H9 (cell line): ENCODE data around the gene GLCE. TPM values are rescaled to one million over a fixed set of nuclear protein-coding genes. Genes with fewer than 3 reads are reported as not detected.

Experiments used
- DNase-seq: peaks from one replicate; pipeline ENCODE4 v3.0.0-alpha.2; 2017
- H2AFZ ChIP-seq: one replicate; pipeline ENCODE4 v1.6.1; 2013; ENCODE audit warnings: mild to moderate bottlenecking, low read length, control low read depth, moderate library complexity
- H2AK5ac ChIP-seq: 2 replicates; pipeline ENCODE4 v1.6.1; 2013; ENCODE audit warnings: low read length, control low read depth, mixed read lengths; ENCODE audit not compliant: insufficient read length
- H2BK120ac ChIP-seq: one replicate; pipeline ENCODE4 v1.6.1; 2013; ENCODE audit warnings: low read depth, mild to moderate bottlenecking, low read length, control low read depth, inconsistent platforms; ENCODE audit not compliant: poor library complexity, severe bottlenecking
- H2BK12ac ChIP-seq: 2 replicates; pipeline ENCODE4 v1.6.1; 2013; ENCODE audit warnings: low read length, control low read depth, mixed read lengths, low read depth; ENCODE audit not compliant: insufficient read length
- H2BK15ac ChIP-seq: 2 replicates; pipeline ENCODE4 v1.6.1; 2013; ENCODE audit warnings: low read depth, low read length, control low read depth
- H2BK20ac ChIP-seq: one replicate; pipeline ENCODE4 v1.6.1; 2013; ENCODE audit warnings: low read depth, mild to moderate bottlenecking, low read length, control low read depth, inconsistent platforms; ENCODE audit not compliant: poor library complexity, severe bottlenecking
- H2BK5ac ChIP-seq: 2 replicates; pipeline ENCODE4 v1.6.1; 2013; ENCODE audit warnings: low read length, control low read depth, mixed read lengths; ENCODE audit not compliant: insufficient read length
- H3K14ac ChIP-seq: 2 replicates; pipeline ENCODE4 v1.6.1; 2013; ENCODE audit warnings: low read length, control low read depth; ENCODE audit not compliant: insufficient read depth
- H3K18ac ChIP-seq: 2 replicates; pipeline ENCODE4 v1.6.1; 2013; ENCODE audit warnings: low read depth, mild to moderate bottlenecking, mixed read lengths, low read length, control low read depth; ENCODE audit not compliant: insufficient read length
- H3K23ac ChIP-seq: 2 replicates; pipeline ENCODE4 v1.6.1; 2013; ENCODE audit warnings: low read length, control low read depth, mixed read lengths, low read depth; ENCODE audit not compliant: insufficient read length
- H3K23me2 ChIP-seq: 2 replicates; pipeline ENCODE4 v1.6.1; 2013; ENCODE audit warnings: low read depth, mild to moderate bottlenecking, mixed read lengths, low read length, control low read depth; ENCODE audit not compliant: insufficient read length, poor library complexity, severe bottlenecking
- H3K27ac ChIP-seq: 2 replicates; pipeline ENCODE4 v1.5.1; 2013; ENCODE audit warnings: low read length, control low read depth, mixed read lengths, low read depth; ENCODE audit not compliant: insufficient read length
- H3K27me3 ChIP-seq: 2 replicates; pipeline ENCODE4 v1.6.1; 2013; ENCODE audit warnings: low read length, control low read depth, inconsistent platforms; ENCODE audit not compliant: insufficient read depth
- H3K4ac ChIP-seq: 2 replicates; pipeline ENCODE4 v1.6.1; 2013; ENCODE audit warnings: low read depth, mild to moderate bottlenecking, control low read depth, inconsistent platforms, low read length, moderate library complexity
- H3K4me1 ChIP-seq: 2 replicates; pipeline ENCODE4 v1.6.1; 2013; ENCODE audit warnings: low read length, control low read depth, inconsistent platforms; ENCODE audit not compliant: insufficient read depth
- H3K4me2 ChIP-seq: 2 replicates; pipeline ENCODE4 v1.6.1; 2013; ENCODE audit warnings: low read length, control low read depth, mixed read lengths; ENCODE audit not compliant: insufficient read length, insufficient read depth
- H3K56ac ChIP-seq: 2 replicates; pipeline ENCODE4 v1.6.1; 2013; ENCODE audit warnings: low read depth, mild to moderate bottlenecking, mixed read lengths, low read length, control low read depth; ENCODE audit not compliant: insufficient read length
- H3K79me1 ChIP-seq: 2 replicates; pipeline ENCODE4 v1.6.1; 2013; ENCODE audit warnings: low read depth, mild to moderate bottlenecking, moderate library complexity, low read length, control low read depth, inconsistent platforms; ENCODE audit not compliant: insufficient read depth, poor library complexity, severe bottlenecking
- H3K79me2 ChIP-seq: 2 replicates; pipeline ENCODE4 v1.6.1; 2013; ENCODE audit warnings: low read length, control low read depth, inconsistent platforms; ENCODE audit not compliant: insufficient read depth
- H3K9ac ChIP-seq: 2 replicates; pipeline ENCODE4 v1.6.1; 2013; ENCODE audit warnings: low read length, control low read depth, mixed read lengths; ENCODE audit not compliant: insufficient read length; ENCODE audit errors: extremely low read depth
- H3K9me3 ChIP-seq: one replicate; pipeline ENCODE4 v1.6.1; 2013; ENCODE audit warnings: low read depth, low read length, inconsistent platforms; ENCODE audit not compliant: control insufficient read depth
- H3T11ph ChIP-seq: one replicate; pipeline ENCODE4 v1.6.1; 2013; ENCODE audit warnings: mild to moderate bottlenecking, low read length, control low read depth, inconsistent platforms
- H4K20me1 ChIP-seq: one replicate; pipeline ENCODE4 v1.6.1; 2013; ENCODE audit not compliant: control insufficient read depth, insufficient read length, insufficient read depth
- H4K5ac ChIP-seq: 2 replicates; pipeline ENCODE4 v1.6.1; 2013; ENCODE audit warnings: low read depth, mild to moderate bottlenecking, mixed read lengths, low read length, control low read depth; ENCODE audit not compliant: insufficient read length
- H4K8ac ChIP-seq: replicated peaks from 2 replicates; pipeline ENCODE4 v1.6.1; 2013; ENCODE audit warnings: low read length, control low read depth, mixed read lengths, low read depth; ENCODE audit not compliant: insufficient read length
- H4K91ac ChIP-seq: 2 replicates; pipeline ENCODE4 v1.6.1; 2013; ENCODE audit warnings: low read depth, mild to moderate bottlenecking, moderate library complexity, mixed read lengths, low read length, control low read depth; ENCODE audit not compliant: insufficient read length
- H3K27ac Mint-ChIP-seq, 3 experiments: 2 replicates in 2 of 3; 3 replicates in 1 of 3; pipeline ENCODE4 v1.8.0; 2020 to 2021; ENCODE audit warnings: mixed read lengths in 3 of 3, mild to moderate bottlenecking in 1 of 3, moderate library complexity in 1 of 3
- H3K27me3 Mint-ChIP-seq: 2 replicates; pipeline ENCODE4 v1.8.0; 2021; ENCODE audit warnings: low read depth, mild to moderate bottlenecking, moderate library complexity, mixed read lengths
- H3K36me3 Mint-ChIP-seq, 3 experiments: 2 replicates in 2 of 3; 3 replicates in 1 of 3; pipeline ENCODE4 v1.8.0; 2020 to 2021; ENCODE audit warnings: low read depth in 3 of 3, mixed read lengths in 3 of 3; ENCODE audit not compliant: insufficient read depth in 1 of 3
- H3K4me1 Mint-ChIP-seq, 2 experiments: 2 replicates each; pipeline ENCODE4 v1.8.0; 2020; ENCODE audit warnings: mixed read lengths in 2 of 2
- H3K4me3 Mint-ChIP-seq, 2 experiments: 2 replicates in 1 of 2; 3 replicates in 1 of 2; pipeline ENCODE4 v1.8.0; 2020 to 2021; ENCODE audit warnings: mild to moderate bottlenecking in 2 of 2, mixed read lengths in 2 of 2, moderate library complexity in 1 of 2
- H3K9me3 Mint-ChIP-seq, 2 experiments: 2 replicates in 1 of 2; 3 replicates in 1 of 2; pipeline ENCODE4 v1.8.0; 2020; ENCODE audit warnings: mild to moderate bottlenecking in 2 of 2, mixed read lengths in 2 of 2, moderate library complexity in 1 of 2
- whole genome bisulfite sequencing: extraction: QIAGEN DNeasy Blood & Tissue Kit; methylation state at CpG from one replicate; pipeline ENCODE4 v1.1.7; 2013; ENCODE audit warnings: missing lambda C conversion rate, low lambda C conversion rate, mixed read lengths; ENCODE audit not compliant: insufficient read length; ENCODE audit errors: extremely low coverage; 5-methylcytosine and 5-hydroxymethylcytosine counted together
- total RNA-seq: library from RNA; stranded (reverse); gene quantifications from 2 replicates; pipeline ENCODE4 v1.2.1, GENCODE V29; 2021
- TF ChIP-seq, protein P1 (sequence below): fragments of 200-600 bp; sonication (generic); conservative IDR thresholded peaks from 3 replicates; pipeline ENCODE4 v1.8.0; 2021; ENCODE audit warnings: antibody characterized with exemption, mild to moderate bottlenecking

Gene GLCE
- total RNA-seq, 1 experiment from 2014 or later: 12.2 TPM

DNA sequence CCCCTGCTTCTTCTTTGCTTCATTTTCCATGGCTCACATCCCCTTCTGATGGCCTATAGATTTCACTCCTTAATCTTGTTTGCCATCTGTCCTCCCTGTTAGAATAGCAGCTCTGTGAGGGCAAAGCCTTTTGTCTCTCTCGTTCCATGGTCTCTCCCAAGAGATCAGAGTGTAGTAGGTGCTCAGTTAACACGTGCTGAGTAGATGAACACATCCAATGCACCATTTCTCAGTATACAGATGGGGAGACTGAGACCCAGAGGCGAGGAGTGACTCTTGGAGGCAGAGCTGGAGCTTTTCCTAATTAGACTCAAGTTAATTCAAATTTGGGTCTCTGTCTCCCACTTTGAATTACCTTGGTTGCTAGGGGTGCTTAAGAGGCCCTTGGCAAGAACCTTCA is 142.5 kb downstream of the GLCE start:
- WGBS: no CpG with 5 or more reads among the region's 3 CpGs
- DNase-seq: no peak
- H2BK5ac ChIP-seq: no peak overlapping the region
- H3K56ac ChIP-seq: no peak overlapping the region
- H3K4me1 ChIP-seq: peaks cover 6% of the 10 kb centered on the region; the same call in 1 of the 2 replicates
- Mint-ChIP-seq H3K36me3 (peaks cover 0 to 13% (median 8%) of the 10 kb centered on the region in 3 experiments; a peak in 6 of 7 replicates), H3K4me1 (peaks cover 16 to 32% of the 10 kb centered on the region in 2 experiments), H3K27me3 (peaks cover 47% of the 10 kb centered on the region), H3K27ac (no peak overlapping the region; a peak in 1 of 7 replicates), H3K9me3 (peaks cover 0 to 3% of the 10 kb centered on the region in 2 experiments; a peak in 2 of 5 replicates), H3K4me3 (no peak overlapping the region)
- no peak overlapping the region for H3K4ac ChIP-seq
- no peak overlapping the region for H4K8ac ChIP-seq
- no peaks in the 10 kb centered on the region for H3K79me1 ChIP-seq
- H4K5ac ChIP-seq: no peak overlapping the region
- H2AK5ac ChIP-seq: no peak overlapping the region
- H3K9me3 ChIP-seq: no peaks in the 10 kb centered on the region
- no peak overlapping the region for H4K91ac ChIP-seq
- H2BK12ac ChIP-seq: no peak overlapping the region
- no peak overlapping the region for H2BK15ac ChIP-seq
- H3K27me3 ChIP-seq: peaks cover 7% of the 10 kb centered on the region; the same call in 1 of the 2 replicates
- H3K18ac ChIP-seq: no peak overlapping the region
- H4K20me1 ChIP-seq: no peaks in the 10 kb centered on the region
- no peak overlapping the region for H2AFZ ChIP-seq
- TF ChIP-seq, protein P1, sequence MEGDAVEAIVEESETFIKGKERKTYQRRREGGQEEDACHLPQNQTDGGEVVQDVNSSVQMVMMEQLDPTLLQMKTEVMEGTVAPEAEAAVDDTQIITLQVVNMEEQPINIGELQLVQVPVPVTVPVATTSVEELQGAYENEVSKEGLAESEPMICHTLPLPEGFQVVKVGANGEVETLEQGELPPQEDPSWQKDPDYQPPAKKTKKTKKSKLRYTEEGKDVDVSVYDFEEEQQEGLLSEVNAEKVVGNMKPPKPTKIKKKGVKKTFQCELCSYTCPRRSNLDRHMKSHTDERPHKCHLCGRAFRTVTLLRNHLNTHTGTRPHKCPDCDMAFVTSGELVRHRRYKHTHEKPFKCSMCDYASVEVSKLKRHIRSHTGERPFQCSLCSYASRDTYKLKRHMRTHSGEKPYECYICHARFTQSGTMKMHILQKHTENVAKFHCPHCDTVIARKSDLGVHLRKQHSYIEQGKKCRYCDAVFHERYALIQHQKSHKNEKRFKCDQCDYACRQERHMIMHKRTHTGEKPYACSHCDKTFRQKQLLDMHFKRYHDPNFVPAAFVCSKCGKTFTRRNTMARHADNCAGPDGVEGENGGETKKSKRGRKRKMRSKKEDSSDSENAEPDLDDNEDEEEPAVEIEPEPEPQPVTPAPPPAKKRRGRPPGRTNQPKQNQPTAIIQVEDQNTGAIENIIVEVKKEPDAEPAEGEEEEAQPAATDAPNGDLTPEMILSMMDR: no peak
- no peak overlapping the region for H3K9ac ChIP-seq
- no peak overlapping the region for H3K4me2 ChIP-seq
- peaks cover 6% of the 10 kb centered on the region for H3K23me2 ChIP-seq
- H3K23ac ChIP-seq: no peak overlapping the region
- H3K27ac ChIP-seq: no peak overlapping the region
- no peaks in the 10 kb centered on the region for H3K79me2 ChIP-seq
- no peak overlapping the region for H2BK20ac ChIP-seq
- H2BK120ac ChIP-seq: no peak overlapping the region
- no peak overlapping the region for H3T11ph ChIP-seq
- no peak overlapping the region for H3K14ac ChIP-seq
